Inflammatory macrophage treated with lipopolysaccharide for 1 hour (primary cell): Measurements from ENCODE around the gene DRC1.
"Not testable (repeated sequence)": the region's sequence is repeated elsewhere in the genome, so short reads cannot be mapped to it uniquely, and the experiment has no call there.

Experiments
- DNase-seq, 2 donors: peaks; one replicate each; pipeline ENCODE4 v3.0.0-alpha.2; 2020 to 2022

Gene DRC1

DNA sequence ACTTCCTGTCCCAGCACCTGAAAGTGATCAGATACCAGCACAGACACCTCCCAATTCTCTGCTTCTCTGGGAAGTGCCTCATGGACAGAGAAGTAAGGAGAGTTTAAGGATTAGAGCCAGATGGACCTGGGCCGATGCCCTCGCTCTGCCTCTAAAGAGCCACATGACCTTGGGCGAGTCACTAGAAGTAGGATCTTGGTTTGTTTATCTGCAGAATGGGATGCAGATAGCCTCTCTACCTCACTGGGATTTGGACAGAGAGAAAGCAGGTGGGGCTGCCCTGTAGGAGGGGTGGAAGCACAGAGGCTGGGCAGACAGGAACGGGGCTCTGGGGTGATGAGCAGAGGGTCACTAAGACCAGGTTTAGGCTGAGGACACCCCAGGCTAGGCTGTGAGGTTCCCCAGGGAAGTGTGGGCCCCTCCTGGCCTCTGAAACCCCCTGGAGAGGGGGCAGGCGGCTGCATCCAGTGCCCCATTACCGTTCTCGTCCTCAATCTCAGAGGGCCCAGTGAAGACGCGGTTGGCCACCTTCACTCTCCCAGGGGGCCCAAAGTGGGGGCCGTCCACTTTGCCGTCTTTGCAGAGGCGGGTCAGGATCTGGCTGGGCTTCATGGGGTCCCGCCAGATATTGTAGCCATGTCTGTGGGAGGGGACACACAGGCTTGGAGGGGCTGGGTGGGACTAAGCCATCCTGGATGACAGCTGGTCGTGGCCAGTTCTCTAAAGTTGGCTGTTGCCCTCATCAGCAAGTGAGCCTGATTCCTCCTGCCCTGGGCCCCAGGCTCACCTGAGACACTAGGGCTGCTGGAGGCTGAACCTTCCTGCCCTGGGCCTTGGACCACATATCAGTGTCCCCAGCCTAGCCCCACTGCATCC lies 62.9 kb downstream of the DRC1 start:
- no peak for DNase-seq

DNA sequence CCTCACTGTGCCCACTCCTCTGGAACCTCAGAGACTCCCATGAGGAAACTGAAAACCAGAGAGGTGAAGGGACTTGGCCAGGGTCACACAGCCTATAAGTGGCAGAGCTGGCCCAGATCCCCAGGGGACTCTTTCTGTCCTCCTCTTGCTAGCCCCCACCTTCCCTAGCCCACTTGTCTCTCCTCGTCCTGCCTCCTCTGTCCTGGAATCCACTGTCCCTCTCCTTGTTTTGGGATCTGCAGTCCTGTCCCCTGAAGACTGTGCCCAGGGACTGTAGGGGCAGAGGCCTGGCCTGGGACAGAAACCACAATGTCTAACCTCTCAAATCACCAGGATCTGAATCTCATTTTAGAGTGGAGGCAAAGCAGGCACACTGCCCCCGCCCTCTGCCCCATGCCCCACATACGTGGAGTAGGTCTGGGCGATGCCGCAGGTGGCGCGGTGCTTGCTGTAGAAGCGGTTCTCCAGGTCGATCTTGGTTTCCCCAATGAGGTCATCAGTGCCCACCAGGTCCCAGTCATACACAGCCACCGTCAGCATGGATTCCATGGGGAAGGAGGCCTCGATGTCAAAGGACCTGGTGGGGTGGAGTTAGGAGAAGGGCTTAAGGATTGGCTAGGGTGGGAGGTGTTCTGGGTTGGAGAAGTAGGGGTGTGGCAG lies 63.7 kb downstream of the DRC1 start:
- no peak for DNase-seq

DNA sequence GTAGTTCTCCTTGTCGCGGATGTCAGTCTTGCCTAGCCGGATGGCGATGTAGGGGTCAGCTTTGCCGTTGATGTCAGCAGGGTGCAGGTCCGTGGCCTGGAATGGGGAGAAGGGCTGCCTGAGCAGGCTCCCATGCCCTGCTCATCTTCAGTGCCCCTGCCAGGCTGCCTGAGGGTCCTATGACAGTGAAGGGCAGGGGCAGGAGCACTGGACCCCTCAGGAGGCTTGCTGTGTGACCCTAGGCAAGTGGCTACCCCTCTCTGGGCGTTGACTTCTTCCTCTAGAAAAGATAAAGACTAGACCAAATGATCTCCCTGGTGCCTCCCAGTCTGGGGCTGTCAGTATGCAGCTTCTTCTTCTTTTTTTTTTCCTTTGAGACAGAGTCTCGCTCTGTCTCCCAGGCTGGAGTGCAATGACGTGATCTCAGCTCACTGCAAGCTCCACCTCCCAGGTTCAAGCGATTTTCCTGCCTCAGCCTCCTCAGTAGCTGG lies 64.3 kb downstream of the DRC1 start:
- DNase-seq: no peak

DNA sequence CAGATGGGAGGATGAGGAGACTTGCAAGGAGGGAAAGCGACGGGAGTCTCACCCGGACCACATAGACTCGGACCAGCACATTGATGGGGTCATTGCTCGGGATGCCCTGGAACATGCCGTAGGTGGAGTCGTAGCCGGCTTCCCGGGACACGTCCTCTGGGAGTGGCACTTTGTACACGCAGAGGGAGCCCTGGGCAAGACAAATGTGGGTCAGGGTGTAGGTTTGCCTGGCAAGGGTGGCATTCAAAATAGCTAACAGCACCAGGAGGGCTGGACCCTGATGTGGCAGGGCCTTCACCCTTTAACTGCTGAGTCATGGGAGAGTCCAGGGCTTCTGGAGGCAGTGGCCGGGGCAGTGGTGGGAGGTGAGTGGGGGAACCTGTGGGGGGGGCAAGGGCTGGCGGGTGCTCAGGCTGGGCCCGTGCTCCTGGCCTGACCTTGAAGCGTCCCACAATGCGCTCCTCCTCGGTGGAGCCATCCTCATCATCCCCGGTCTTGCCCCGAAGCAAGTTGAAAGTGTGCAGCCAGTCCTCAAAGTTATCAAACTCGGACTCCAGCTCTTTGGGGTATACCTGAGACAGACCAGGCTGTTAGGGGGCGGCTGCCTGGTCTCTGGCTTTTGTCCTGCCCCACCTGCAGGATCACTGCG lies 65.1 kb downstream of the DRC1 start:
- no peak for DNase-seq

DNA sequence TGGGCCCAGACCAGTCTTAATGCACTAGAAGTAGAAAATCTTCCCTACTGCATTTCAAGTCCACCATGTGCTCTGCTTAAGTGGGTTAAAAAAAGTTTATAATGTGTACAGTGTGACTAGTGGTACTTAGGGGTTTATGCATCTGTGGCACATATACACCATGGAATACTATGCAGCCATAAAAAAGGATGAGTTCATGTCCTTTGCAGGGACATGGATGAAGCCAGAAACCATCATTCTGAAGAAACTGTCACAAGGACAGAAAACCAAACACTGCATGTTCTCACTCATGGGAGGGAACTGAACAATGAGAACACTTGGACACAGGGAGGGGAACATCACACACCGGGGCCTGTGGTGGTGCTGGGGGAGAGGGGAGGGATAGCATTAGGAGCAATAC lies 66.8 kb downstream of the DRC1 start:
- not testable (repeated sequence) for DNase-seq

DNA sequence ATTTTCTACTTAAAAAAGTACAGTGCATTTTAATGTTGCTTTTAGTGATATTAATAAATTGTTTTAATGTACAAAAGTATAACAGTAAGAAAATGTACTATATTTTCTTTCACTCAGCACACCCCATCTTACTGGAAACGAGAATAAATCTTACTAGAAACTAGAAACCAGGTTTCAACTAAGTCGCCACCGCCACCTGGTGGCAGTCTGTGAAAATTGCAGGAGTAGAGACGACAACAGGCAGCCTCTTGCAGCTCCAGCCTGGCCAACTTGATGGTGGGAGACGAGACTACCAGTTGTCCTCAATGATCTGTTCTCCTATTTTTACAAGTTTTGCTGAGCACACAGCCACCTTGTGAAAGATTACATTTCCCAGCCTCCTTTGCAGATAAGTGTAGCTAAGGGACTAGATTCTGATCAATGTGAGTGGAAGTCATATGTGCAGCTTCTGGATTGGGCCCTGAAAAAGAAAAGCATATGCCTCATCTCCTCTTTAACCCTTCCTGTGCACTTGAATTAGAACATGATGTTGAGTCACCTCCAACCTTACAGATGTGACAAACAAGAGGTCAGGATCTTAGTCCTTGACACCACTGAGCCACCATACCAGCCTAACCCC lies 67.5 kb downstream of the DRC1 start:
- DNase-seq: peak; percentile 57 to 96

DNA sequence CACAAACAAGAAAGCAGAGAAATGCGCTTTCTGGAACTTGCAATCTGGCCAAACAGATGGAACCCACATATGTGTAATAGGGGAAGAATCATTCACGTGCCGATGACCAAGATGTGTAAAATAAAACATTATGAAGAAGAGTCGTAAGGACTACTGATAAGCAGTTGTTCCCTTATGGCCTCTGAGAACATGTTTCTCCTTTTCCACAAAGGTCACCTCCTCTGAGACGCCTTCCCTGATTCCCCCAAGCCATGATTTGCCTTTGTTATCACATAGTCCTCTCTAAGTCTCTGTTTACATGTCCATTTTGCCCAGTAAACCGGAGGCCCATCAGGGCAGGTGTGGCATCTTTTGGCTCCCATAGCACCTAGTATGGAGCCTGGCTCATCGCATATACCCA lies 68.2 kb downstream of the DRC1 start:
- DNase-seq: no peak

DNA sequence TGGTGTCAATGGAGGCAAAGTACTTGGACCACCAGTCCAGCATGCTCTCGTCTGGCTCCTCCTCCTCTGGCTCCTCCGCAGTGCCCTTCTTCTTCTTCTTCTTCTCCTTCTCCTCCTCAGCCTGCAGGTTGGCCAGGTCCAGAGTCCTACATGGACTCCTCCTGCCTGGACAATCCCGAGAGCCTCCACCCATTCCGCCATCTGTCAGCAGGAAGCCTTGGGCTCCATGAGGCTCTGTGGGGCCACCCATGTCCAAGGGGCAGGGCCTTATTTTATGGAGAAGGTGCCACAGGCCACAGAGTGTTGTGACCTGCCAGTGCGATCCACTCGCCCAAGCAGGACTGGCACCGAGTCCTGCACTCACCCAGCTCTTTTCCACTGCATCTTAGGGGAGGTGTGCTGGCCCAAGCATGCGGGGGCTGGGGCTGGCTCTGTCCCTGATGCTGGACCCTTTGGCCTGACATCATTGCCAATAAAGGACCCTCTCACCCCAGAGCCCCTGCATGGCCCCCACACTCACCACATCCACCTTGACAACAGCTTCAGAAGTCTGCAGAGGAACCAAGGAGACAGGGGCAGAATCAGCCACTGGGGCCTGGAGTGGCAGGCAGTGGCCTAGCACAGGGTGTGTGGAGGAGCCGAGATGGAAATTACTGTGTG lies 69.0 kb downstream of the DRC1 start:
- DNase-seq: no peak

DNA sequence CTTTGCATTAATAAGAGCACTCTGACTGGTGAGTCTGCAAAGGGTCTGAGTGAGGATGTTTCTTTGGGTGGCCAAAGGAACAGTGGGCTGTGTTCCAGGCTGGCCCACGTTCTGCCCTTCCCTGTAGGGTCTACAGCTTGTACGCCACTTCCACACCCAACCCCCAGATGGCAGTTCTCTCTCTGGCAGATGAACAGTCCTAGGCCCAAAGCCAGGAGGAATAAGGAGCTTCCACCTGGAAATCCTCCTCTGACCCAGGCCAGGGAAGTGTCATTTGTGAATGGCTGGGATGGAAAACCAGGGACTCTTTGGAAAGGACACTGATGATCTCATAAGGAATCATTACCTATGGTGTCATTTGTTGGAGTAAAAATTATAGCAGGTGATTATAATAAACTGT lies 69.6 kb downstream of the DRC1 start:
- no peak for DNase-seq

DNA sequence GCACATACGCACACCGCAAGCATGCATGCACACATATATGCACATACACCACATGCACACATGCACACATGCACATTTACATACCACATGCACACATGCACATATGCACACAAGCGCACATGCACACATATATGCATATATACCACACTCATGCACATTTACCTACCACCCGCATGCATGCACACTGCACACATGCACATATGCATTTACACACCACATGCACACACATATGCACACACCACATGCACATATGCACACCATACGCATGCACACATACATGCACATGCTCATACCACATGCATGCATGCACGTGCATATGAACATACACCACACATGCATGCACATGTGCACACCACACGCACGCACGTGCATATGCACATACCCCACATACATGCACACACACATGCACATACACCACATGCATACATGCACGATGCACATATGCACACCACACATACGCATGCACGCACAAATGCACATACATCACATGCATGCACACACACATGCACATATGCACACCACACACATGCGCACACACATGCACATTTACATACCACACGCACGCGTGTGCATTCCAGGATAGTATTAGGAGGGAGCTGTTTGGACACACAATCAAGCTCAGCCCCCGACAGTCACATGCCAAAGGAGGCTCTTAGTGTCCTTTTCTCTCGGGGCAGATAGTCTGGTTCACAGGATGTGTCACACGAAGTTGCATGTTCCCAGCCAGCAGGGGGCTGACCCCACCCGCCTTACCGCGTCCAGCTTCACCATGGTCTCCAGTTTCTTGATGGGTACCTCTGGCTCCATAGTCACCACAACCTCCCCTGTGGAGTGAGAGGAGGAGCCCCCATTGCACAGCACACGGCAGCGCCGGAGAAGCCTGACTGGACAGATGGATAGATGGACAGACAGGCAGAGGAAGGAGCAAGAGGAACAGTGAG lies 70.3 kb downstream of the DRC1 start:
- no peak for DNase-seq

DNA sequence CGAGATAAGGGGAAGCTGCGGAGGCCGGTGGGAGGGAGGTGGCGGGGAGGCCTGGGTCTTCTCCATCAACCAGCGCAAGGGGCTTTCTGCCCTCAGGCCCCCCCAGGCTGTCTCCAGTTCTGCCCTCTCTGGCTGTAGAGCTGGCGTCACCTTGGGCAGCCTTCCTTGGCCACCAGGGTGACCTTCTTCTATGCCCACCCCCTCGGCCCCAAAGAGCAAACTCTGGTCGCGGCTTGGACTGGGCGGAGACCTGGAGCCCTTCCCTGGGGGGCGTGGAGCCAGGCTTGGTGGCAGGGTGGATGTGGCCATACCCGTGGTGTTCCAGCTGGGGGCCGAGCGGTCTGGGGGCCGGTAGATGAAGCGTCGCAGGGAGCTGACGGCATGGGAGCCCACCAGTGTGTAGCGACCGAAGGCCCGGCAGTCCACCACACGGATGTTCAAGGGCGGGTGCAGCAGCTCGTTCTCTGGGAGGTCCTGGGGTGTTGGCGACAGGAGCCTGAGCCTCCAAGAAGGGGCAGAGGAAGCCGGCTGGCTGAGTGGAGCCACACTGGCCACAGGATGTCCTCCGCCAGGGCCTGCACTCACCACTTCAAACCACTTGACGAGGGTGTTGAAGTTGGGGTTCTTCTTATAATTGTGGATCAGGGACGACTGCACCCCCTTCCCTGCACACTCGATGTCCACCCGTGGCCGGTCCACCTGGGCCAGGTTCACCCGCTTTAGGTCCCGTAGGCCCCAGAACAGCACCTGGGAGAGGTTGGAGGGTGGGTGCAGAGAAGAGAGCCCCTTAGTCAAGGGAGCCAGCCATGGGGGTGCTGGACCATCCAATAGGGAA lies 71.3 kb downstream of the DRC1 start:
- DNase-seq: no peak

DNA sequence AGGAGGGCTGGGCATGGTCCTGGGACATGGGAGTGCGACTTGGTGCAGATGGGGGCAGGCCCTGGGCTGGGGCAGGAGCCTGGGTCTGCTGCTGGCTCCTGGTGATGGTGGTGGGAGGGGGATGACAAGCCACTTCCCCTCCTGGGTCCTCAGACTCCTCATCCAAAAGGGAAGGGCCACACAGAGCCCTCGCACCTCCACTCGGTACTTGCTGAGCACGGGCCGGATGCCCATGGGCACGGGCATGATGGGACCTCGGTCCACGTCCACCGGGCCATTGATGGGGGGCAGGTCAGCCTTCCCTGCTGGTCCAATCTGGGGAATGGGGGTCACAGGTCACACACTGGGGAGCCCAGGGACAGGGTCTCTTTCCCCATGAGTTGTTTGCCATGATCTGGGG lies 72.1 kb downstream of the DRC1 start:
- DNase-seq: no peak

DNA sequence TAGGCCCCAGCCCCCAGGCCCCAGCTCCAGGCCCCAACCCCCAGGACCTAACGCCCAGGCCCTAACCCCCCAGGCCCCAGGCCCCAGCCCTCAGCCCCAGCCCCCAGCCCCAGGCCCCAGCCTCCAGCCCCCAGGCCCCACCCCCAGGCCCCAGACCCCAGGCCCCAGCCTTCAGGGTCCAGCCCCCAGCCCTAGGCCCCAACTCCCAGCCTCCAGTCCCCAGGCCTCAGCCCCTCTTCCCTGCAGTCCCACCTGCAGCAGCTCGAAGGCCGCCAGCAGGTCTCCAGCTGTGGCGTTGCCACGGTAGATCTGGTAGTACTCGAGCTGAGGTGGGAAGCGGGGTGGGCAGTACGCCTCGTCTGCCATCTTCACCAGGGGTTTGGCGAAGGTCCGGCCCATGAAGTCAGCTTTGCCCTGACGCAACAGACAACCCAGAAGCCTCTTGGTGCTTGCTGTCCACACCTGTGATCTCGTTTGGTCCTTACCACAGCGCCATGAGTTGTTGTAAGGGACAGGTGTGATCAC lies 72.6 kb downstream of the DRC1 start:
- no peak for DNase-seq

DNA sequence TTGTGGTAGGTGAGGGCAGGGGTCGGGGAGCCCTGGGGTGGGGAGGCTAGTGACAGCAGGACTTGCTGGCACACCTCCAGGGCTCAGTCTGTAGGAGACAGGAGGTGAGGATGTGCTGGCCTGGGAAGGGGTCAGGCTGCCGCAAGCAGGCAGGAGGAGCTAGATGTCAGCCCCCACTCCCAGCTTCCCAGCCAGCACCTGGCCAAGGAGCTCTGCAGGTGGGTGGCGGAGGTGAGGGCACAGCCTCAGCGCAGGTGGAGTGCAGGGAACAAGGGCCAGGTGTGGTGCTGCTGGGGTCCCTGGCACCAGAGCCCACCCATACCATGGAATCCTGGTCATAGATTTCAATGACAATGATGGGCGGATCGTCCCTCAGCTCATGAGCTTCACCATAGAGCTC lies 73.3 kb downstream of the DRC1 start:
- no peak for DNase-seq

DNA sequence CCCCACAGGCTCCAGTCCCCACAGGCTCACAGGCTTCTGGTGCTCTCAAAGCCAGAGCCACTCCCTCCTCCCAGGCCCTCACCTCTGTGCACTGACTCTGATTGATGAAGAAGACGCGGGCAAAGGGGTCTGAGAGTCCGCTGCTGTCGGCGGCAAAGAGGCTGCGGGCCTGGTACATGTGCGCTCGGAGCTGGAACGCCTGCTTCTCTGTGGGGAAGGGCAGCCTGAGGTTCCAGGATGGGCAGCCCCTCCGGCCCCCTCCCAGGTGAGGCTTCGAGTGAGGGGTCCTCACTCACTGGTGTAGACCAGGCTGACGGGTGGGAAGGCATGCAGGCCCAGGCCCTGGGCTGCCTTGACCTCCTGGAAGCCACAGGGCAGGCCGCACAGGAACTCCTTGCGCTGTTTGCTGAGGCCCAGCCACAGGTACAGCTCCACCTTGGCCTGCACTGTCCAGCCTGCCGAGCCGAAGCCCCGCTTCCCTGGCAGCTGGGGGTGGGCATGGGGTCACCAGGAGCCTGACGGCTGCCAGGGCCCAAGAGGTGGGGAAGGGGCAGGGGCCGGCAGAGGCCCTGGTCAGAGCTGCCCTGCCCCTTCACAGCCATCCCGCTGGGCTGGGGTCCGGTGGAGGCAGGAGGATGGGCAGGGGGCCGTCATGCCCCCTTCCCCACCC lies 74.2 kb downstream of the DRC1 start:
- no peak for DNase-seq

DNA sequence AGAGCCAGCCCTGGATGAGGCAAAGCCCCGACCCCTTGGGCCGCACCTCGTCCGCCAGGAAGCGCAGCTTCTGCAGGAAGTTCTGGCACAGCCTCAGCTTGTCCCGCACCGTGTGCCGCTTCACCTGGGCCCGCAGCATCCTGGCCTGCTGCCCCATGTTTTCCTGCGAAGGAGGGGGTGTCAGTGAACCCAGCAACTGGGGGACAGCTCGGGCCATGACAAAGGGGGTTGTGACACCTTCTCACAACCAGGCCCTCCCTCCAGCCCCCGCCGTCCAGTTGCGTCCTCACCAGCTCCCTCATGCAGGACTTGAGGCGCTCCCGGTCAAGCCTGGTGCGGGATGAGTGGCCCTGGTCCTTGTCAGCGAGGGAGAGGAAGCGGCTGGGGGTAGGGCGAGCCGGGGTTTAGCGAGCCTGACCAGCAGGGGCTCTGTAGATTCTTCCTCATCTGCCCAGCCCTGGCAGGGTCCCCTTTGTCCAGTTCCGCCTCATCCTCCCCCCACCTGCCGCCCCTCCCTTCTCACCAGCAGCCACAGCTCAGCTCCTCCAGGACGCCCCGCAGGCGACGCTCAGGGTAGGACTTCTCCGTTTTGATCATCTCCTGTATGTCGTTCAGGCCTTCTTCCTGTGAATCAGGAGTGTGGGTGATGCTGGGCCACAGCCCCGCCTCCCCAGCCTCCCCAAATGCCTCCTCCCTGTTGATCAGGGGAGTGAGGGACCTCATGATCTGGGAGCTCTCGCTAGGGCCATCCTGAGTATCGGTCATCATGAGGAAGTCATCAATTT lies 75.6 kb downstream of the DRC1 start:
- no peak for DNase-seq

DNA sequence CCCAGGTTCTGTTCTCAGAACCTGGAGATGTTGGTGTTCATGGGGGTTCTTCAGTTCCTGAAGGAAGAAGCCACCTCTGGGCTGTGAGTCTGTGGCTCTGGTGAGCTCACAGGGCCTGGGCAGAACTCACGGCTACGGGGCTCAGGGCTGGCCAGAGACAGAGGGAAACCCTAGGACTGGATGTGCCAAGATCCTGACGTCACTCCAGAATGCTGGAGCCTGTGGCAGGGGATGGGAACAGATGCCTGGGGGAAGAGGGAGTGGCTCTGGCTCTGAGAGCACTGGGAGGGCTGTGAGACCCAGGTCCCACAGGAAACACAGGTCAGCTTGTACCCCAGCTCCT lies 76.2 kb downstream of the DRC1 start, which contains the start of gene OTOF:
Gene OTOF (minus strand): TSS at position 214 of the 343 bp plus-strand sequence.
- DNase-seq: no peak

DNA sequence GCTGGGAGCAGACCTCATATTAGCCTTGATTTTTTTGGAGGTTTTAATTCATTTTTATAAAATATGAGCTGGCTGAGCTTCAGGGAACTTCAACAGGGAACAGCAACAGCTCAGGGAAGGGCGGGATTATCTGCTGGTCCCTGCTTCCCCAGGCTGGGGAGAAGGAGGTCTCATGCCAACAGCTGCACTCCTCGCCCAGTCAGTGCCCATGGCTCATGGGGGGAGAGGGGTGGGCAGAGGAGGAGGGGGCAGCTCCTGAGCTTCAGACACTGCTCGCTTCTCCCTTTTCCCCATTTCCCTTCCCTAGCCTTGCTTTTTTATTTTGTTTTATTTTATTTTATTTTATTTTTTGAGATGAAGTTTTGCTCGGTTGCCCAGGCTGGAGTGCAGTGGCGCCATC lies 76.6 kb downstream of the DRC1 start:
- DNase-seq: no peak
